Measurements from ENCODE around the gene UGT1A4. TPM values are rescaled to one million over a fixed set of nuclear protein-coding genes. Genes with fewer than 3 reads are reported as not detected.

The UGT1A4 gene
- 0.26 and 2.9 TPM in 2 replicates for total RNA-seq

DNA sequence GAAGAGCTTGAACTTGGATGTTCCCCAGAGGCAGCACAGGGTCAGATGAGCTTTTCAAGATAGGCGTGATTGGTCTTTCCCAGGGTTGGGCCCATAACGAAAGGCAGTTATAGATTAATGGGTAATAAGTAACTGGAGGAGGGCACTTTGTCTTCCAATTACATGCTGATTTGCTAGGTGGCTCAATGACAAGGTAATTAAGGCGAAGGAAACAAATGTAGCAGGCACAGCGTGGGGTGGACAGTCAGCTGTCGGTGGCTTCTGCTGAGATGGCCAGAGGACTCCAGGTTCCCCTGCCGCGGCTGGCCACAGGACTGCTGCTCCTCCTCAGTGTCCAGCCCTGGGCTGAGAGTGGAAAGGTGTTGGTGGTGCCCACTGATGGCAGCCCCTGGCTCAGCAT, at the start of gene UGT1A4:
TSS of gene UGT1A4 (plus strand) at position 185 of the 400 bp plus-strand sequence. CDS start at position 270, 85 bp downstream.
- peak; percentile 94 for FAIRE-seq
- Histone ChIP-seq H3K27me3 (ENCODE audit: control insufficient read depth, insufficient read depth, low read length) (no peaks in the 10 kb centered on the region), H3K4me3 (ENCODE audit: low read depth, low read length) (no peak within 1 kb of the TSS), H3K36me3 (ENCODE audit: control insufficient read depth, insufficient read depth, low read length) (peaks cover 7% of the 10 kb centered on the region)
- TF ChIP-seq, protein P1, sequence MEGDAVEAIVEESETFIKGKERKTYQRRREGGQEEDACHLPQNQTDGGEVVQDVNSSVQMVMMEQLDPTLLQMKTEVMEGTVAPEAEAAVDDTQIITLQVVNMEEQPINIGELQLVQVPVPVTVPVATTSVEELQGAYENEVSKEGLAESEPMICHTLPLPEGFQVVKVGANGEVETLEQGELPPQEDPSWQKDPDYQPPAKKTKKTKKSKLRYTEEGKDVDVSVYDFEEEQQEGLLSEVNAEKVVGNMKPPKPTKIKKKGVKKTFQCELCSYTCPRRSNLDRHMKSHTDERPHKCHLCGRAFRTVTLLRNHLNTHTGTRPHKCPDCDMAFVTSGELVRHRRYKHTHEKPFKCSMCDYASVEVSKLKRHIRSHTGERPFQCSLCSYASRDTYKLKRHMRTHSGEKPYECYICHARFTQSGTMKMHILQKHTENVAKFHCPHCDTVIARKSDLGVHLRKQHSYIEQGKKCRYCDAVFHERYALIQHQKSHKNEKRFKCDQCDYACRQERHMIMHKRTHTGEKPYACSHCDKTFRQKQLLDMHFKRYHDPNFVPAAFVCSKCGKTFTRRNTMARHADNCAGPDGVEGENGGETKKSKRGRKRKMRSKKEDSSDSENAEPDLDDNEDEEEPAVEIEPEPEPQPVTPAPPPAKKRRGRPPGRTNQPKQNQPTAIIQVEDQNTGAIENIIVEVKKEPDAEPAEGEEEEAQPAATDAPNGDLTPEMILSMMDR (IDR thresholded peaks at IDR 0.05; ENCODE audit: insufficient read depth, low read length, severe bottlenecking), result no peak
- DNase-seq (ENCODE audit: low read depth), result no peak

- TF ChIP-seq, protein P1 (IDR thresholded peaks at IDR 0.05; ENCODE audit: insufficient read depth, low read length, severe bottlenecking), result no peak
- H3K27me3 ChIP-seq (ENCODE audit: control insufficient read depth, insufficient read depth, low read length), result no peaks in the 10 kb centered on the region
- no peak within 1 kb of the TSS for H3K4me3 ChIP-seq (ENCODE audit: low read depth, low read length)
- DNase-seq (ENCODE audit: low read depth) (no peak), FAIRE-seq (no peak)
- no peaks in the 10 kb centered on the region for H3K36me3 ChIP-seq (ENCODE audit: control insufficient read depth, insufficient read depth, low read length)
Measured at GRCh38 chr2:233671290-233672161, 47.0 kb upstream of the UGT1A4 start, which contains the start of gene UGT1A9. UGT1A9 (plus strand) TSS chr2:233671898; CDS start chr2:233671935, 37 bp downstream.

- Histone ChIP-seq H3K4me3 (ENCODE audit: low read depth, low read length) (no peak overlapping the region), H3K27me3 (ENCODE audit: control insufficient read depth, insufficient read depth, low read length) (no peaks in the 10 kb centered on the region), H3K36me3 (ENCODE audit: control insufficient read depth, insufficient read depth, low read length) (no peaks in the 10 kb centered on the region)
- DNase-seq (ENCODE audit: low read depth) (no peak), FAIRE-seq (no peak)
- TF ChIP-seq, protein P1 (IDR thresholded peaks at IDR 0.05; ENCODE audit: insufficient read depth, low read length, severe bottlenecking), result no peak
Measured at GRCh38 chr2:233672886-233673285, 45.6 kb upstream of the UGT1A4 start.

GRCh38 chr2:233673896-233674295, 44.6 kb upstream of the UGT1A4 start:
- FAIRE-seq (no peak), DNase-seq (ENCODE audit: low read depth) (no peak)
- no peaks in the 10 kb centered on the region for H3K36me3 ChIP-seq (ENCODE audit: control insufficient read depth, insufficient read depth, low read length)
- TF ChIP-seq, protein P1 (IDR thresholded peaks at IDR 0.05; ENCODE audit: insufficient read depth, low read length, severe bottlenecking), result no peak
- H3K27me3 ChIP-seq (ENCODE audit: control insufficient read depth, insufficient read depth, low read length), result no peaks in the 10 kb centered on the region
- no peak overlapping the region for H3K4me3 ChIP-seq (ENCODE audit: low read depth, low read length)

DNA sequence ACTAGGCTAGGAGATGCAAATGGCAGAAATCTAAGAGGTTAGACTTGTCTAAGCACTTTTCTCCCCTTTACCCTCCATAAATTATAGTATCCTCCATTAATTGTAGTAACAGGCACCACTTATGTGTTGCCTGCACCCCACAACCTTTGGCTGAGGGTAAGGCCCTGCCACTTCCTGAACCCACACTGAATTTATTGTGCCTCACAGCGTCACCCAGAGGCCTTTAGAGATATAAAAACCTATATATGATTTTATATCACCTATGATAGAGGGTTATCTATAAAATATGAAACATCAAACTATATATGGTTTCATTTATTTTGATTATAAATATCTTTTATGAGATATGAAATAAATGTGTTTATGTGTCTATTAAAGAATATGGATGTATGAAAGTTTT, 44.2 kb upstream of the UGT1A4 start:
- H3K4me3 ChIP-seq (ENCODE audit: low read depth, low read length), result no peak overlapping the region
- TF ChIP-seq, protein P1 (IDR thresholded peaks at IDR 0.05; ENCODE audit: insufficient read depth, low read length, severe bottlenecking), result no peak
- H3K36me3 ChIP-seq (ENCODE audit: control insufficient read depth, insufficient read depth, low read length), result no peaks in the 10 kb centered on the region
- no peak for FAIRE-seq
- no peaks in the 10 kb centered on the region for H3K27me3 ChIP-seq (ENCODE audit: control insufficient read depth, insufficient read depth, low read length)
- no peak for DNase-seq (ENCODE audit: low read depth)

Data from bronchial epithelial cell (primary cell).